CD4-positive, alpha-beta T cell treated with Interleukin-17A for 1 hour (primary cell): ENCODE data around the gene PARP3.

Source experiments
- DNase-seq: peaks from one replicate; pipeline ENCODE4 v3.0.0-alpha.2; 2020

Gene PARP3

DNA sequence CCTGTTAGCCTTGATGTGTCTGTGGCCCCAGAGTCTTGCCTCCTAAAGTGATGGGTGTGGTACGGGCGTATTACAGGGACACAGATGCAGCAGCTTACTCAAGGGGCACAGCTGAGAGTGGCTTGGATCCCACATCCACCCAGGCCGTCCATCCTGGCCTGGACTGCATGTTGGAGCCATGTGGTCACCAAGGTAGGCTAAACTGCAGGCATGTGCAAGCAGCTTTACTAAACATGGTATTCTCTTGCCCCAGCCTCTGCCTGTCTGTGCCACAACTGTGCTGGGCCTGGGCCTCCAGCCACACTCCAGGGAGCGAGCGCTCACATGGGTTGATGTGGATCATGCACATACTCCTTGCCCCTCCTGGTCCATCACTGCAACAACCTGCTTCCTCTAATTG, 7.0 kb downstream of the PARP3 start:
- DNase-seq = no peak

DNA sequence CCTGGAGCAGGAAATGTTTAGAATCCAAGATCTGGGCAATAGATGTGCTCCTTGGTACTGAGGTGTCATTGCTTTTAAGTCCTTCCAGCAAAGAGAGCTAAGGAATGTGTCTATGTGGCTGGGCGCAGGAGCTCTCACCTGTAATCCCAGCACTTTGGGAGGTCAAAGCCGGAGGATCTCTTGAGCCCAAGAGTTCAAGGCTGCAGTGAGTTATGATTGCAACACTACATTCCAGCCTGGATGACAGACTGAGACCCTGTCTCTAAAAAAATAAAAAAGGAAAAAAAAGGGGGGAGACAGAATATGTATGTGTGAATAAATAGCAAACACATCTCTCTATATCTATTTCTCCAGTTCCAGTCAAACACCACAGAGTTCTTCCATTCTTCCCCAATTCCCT, 8.7 kb downstream of the PARP3 start:
- no peak for DNase-seq

DNA sequence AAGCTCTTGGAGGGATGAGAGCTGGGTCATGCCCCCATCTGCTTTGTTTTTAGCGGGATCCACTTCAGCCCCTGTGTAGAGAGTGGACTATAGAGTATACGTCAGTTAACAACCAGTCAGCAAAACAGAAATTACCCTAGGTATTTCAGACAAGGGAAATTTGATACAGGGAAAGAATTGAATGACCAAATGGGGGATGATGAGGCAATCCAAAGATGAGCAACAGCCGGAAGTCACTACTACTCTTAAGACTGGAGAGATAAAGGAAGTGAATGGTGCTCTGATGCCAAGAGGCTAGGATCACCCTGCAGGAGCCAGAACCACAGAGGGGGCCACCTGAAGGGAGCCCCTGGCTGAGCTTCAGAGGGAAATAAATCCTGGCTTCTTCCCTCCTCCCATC, 11.3 kb downstream of the PARP3 start:
- no peak for DNase-seq

DNA sequence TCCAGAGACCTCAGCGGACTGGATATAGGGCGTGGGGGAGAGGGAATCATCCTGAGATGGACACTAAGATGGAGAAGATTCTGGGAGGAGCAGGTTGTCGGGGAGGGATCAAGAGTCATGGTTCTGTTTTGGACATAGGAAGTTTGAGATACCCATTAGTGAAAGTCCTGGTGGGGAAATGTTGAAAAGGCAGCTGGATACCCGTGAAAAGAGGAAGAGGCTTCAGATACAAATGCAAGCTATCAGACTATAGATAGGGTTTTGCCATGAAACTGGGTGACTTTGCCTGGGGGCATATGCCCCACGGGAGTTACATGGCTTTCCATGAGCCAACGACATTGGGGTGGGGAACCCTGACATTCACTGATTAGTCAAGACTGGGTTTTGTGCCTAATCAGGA, 11.9 kb downstream of the PARP3 start:
- DNase-seq = no peak

DNA sequence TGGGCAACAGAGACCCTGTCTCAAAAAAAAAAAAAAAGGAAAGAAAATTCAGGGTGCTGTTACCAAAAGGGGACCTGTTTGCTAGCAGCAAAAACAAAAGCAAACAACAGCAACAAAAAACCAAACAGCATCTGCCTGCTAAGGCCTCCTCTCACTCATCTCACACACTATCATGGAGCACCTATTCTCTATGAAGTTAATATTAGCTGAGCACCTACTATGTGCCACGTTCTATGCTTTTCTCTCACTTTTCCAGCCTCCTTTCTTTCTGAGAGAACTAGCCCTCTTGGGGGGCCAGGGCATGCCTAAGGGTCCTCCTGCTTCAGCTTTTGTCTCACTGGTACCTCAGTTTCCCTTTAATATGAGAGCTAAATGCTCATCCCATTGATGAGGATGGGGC, 12.6 kb downstream of the PARP3 start:
- no peak for DNase-seq

DNA sequence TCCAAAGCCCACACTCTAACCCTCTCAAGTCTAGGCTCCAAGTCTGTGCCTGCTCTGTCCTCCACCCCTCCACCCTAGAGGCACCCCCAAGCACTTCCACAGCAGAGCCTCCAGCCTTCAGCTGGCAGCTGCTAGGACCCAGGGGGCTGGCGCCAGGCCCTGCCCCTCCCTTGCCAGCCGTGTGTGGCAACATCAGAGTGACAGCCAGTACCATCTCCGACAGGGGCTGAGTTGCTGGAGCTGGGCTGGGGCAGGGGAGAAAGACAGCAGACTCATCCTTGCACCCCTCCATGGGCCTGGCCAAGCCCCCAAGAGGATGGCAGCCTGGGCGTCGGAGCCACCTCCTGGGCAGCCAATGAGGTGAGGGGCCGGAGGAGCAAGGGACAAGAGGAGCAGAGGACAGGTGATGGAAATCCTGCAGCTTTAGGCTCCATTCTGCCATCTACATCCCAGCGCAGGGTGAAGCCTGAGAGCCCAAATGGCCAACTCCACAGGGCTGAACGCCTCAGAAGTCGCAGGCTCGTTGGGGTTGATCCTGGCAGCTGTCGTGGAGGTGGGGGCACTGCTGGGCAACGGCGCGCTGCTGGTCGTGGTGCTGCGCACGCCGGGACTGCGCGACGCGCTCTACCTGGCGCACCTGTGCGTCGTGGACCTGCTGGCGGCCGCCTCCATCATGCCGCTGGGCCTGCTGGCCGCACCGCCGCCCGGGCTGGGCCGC, 13.2 kb downstream of the PARP3 start, which contains the start of gene GPR62:
TSS of gene GPR62 (plus strand) at position 207 of the 718 bp plus-strand sequence. CDS start at position 479, 272 bp downstream.
- DNase-seq = no peak

DNA sequence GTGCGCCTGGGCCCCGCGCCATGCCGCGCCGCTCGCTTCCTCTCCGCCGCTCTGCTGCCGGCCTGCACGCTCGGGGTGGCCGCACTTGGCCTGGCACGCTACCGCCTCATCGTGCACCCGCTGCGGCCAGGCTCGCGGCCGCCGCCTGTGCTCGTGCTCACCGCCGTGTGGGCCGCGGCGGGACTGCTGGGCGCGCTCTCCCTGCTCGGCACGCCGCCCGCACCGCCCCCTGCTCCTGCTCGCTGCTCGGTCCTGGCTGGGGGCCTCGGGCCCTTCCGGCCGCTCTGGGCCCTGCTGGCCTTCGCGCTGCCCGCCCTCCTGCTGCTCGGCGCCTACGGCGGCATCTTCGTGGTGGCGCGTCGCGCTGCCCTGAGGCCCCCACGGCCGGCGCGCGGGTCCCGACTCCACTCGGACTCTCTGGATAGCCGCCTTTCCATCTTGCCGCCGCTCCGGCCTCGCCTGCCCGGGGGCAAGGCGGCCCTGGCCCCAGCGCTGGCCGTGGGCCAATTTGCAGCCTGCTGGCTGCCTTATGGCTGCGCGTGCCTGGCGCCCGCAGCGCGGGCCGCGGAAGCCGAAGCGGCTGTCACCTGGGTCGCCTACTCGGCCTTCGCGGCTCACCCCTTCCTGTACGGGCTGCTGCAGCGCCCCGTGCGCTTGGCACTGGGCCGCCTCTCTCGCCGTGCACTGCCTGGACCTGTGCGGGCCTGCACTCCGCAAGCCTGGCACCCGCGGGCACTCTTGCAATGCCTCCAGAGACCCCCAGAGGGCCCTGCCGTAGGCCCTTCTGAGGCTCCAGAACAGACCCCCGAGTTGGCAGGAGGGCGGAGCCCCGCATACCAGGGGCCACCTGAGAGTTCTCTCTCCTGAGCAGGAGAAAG, 14.0 kb downstream of the PARP3 start:
- peak; percentile 37 for DNase-seq

DNA sequence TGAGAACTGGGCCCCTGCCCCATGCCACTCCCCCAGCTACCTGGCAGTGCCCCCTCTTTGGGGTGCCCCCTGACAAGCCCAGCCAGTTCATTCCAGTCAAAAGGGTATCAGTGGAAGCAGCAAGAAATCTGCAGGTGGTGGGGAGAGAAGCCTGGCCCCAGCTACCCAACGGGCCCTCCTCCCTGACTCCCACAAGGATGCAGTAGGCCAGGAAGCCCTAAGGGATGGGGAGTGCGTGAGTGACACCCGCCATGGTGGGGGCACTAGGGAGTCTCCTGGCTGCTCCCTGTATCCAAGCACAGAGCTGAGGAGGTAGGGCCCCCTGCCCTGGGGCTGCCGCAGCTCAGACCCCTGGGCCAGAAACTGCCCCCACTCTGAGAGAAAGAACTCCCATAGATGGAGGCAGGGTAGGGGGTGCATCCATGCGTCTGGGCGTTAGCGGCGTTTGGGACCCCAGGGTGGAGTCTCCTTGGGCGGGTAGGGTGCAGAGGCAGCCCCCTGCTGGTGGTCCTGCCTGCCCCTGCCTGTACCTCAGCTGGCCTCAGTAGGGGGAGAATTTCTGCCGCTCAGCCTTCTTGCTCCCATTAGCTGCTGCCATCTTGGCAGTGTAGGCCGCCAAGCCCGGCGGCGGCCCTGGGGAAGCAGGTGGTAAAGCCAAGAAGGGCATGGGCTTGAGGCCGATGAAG, 15.5 kb downstream of the PARP3 start:
- no peak for DNase-seq

DNA sequence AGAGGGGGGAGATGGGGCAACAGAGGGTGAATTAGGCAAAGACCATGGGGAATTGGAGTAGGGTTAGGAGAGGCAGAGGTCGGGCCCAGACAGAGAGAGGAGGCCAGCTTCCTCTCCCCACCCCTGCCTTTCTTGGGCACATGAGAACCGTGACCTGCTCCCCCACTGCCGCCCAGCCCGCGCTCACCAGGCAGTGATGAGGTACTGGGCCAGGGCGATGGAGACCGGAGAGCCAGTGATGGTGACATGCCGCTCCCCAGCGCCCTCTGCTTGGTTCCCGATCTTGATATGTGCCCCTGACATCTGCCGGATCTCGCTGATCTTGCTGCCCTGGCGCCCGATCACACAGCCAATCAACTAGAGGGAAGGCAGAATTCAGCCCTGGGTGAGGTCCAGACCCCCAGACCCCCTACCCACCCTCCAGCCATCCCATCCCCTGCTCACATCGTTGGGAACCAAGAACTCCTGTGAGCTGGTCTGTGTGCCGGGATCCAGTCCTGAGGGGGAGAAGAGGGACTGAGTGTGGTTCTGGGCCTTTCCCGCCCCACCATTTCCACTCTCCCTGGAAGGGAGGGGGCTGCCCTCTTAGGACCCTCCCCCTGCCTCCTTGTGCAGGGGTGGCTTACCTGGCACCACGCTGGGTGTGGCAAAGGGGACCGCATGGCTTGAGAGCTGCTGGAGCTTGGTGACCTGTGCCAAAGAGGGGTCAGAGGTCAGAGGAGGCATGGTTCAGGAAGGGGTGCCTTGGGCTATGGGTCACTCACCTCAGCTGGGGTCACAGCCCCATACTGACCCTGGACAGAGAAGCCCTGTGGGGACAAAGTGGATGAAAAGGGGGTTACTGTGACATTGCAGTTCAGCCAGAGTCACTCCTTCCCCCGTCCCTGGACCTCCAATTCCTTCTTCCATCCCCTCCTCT, 16.7 kb downstream of the PARP3 start:
- no peak for DNase-seq

DNA sequence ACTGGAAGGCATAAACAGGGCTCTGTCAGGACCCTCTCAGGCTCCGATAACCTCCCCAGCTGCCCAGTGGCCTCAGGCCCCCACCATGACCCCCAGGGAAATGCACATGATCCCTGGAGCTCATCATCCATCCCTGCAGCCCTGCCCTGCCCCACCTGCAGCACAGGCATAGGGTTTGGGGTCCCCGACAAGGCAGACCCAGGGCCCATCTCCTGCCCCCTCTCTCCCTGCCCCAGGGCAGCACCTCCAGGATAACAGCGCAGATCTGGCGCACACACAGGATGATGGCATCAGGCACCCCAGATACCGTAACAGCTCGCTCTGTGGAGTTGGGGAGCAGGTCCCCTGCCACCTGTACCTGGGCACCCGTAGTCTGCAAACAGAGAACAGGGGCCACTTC, 17.5 kb downstream of the PARP3 start:
- DNase-seq = no peak

DNA sequence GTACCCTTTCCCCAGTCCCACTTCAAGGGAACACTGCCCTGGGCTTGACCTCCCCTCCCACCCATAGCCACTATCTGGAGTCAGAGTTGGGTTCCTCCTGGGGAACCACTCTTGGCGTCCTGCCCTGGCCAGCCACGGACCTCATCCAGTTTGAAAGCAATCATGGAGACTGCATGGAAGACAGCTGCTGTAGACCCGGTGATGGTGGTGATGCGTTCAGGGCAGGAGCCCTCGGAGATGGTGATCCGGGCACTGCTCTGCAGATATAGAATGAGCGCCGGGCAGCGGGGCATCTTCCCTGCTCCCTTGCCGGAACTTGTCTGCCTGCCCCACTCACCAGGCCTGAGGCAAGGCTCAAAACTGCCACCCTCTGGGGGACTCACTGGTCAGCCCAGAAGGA, 18.2 kb downstream of the PARP3 start:
- DNase-seq = no peak

DNA sequence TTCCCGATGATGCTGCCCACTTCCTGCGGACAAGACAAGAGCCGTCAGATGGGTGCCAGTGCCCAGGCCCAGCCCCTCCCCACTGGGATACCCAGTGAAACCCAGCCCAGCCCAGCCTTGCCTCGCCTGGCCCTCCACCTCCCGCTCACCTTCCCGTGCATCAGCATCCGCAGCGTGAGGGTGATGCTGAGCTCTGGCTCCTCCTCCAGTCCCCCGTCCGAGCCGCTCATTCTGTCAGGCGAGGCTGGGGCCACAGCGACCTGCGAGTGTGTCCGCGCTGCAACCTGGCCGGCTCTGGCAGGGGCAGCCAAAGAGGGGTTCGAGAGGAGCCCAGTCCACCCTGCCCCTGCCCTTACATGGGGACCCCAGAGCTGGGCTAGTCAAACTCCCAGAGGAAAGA, 18.8 kb downstream of the PARP3 start:
- no peak for DNase-seq

DNA sequence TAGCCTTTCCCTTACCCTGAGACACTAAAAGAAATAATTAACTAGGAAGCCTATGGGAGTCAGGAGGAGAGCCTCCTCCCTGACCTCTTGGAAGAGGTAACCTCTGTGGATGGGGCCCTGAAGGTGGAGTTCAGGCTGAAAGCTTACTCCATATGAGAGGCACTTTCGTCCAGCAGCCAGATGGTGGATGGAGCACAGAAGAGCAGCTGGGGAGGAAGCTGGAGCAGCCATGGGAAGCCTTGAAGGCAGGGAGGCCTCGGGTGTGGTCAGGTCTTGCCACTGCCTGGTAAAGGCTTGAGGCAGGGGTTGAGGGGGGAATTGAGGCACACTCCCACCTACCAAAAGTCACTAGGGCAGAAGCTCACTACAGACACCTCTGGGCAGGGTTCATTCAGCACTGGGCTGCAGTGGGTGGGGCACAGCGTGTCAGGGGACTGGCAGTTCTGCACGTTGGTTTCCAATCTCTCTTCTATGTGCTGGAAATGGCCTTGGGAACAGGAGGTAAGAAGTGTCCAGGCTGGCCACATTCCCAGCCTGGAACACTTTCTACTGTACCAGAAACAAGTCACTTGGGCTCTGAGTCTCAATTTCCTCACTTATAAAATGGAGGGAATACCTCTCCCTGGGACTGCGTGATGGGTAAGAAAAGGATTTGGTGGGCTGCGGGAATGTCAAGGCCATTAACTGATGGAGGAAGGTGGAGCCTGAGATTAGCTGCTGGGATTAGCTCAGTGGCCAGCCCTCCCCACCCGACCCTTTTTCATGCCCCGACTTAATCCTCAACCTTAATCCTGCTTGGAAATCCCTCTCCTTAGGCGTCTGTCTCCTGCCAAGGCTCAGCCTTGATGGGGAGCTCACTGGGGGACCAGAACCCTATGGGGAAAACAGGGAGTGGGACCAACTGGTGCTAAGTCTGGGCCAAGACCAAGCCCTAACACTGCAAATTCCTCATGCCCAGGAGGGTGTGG, 19.7 kb downstream of the PARP3 start:
- no peak for DNase-seq

DNA sequence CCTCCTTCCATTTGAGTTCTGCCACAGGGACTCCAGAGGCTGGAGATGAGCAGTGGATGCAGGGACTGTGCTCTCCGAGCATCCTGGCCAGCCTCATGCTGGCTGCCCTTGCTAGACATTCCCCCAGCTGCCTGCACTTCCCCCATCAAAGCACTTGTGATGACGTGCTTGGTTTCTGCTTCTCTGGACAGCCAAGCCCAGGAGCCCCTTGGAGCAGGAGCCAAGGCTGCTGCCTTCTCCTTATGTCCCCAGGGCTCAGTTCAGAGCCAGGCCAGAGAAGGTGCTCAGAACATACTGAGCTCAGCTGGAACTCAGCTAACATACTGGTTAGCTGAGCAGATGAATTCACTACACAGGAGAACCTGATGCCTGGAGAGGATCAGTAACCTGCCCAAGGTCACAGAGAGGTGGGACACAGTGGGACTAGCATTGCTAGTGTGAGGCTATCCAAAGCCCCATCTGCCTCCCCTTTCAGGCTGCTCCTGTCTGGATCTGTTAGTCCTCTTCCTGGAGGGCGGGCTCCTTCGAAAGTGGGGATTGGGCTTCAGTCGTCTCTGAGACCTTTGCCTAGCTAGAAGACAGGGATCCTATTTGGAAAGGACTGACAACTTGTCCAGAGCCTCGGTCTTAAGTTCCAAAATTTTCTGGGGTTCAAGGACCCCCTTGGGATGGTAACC, 20.8 kb downstream of the PARP3 start:
- DNase-seq = no peak

DNA sequence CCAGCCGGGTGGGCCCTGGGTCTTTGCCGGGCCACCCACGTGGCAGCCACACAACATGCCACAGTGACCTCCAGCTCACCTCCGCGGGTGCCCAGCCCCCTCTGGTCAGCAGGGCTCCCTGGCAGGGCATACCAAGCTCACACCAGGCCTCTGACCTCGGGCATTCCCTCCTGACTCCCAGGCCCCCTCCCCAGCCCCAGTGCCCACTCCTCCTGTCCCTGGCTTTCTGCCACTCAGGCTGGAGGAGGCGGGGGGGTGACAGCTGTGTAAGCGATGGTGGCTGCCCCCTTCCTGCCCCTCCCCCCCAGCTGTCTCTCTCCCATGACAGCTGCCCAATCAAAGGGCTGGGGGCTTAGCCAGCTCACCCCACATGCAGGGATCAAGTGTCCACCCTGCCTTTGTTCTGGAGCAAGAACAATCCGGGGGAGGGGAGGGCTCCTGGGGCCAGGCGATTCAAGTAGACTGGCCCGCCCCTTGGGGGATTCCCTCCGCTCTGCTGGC, 21.8 kb downstream of the PARP3 start:
- DNase-seq = no peak

DNA sequence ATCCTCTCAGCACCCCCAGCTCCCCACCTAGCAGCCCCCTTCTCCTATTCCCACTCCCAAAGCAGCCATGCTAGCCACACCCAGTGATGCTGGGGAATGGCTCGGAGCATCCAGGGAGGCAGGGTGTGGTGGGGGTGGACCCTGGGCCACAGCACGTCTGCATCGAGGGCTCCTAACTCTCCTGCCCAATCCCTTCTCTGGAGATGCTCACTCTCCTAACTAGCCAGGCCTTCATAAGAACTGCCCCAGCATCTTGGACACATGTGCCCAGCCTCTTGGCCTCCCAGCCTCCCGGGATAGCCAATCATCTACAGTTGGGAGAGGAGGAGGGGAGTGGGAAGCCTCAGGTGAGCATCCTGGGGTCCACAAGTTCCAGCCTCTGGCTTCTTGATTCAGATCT, 22.4 kb downstream of the PARP3 start:
- DNase-seq = no peak

DNA sequence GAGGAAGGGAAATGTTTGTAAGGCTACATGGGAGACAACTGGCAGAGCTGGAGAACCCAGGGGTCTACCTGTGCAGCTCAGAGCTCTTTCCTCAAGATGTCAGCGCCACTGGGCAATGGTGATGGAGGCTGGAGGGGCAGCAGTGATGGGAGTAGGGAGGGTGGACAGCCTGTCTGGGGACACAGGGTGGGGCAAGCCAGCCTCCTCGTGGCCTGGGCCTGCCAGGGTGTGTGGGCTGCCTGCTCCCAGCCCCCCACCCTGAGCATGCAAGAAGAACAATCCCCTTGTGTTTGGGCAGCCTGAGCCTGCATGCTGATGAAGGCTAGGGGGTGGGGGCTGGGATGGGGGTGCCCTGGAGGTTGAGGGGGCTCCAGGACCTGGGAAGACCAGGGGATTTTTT, 23.9 kb downstream of the PARP3 start:
- DNase-seq = no peak

DNA sequence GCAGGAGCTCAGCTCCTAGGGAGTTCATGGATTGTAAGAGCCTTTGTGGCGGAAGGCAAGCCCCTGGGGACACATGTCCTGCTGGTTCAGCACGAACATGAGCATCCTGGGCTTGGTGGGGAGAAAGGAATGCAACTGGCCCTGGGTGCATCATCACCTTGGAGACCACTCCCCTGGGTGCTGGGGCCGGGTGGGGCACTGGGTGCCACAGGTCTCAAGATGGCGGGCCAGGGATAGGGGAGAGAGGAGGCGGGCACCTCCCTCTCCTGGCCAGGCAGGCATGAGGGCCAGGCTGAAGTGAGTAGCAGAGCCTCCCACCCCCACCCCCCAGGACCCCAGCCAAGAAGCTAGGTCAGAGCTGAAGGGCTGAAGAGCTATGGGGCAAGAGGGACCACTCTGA, 24.3 kb downstream of the PARP3 start:
- no peak for DNase-seq

DNA sequence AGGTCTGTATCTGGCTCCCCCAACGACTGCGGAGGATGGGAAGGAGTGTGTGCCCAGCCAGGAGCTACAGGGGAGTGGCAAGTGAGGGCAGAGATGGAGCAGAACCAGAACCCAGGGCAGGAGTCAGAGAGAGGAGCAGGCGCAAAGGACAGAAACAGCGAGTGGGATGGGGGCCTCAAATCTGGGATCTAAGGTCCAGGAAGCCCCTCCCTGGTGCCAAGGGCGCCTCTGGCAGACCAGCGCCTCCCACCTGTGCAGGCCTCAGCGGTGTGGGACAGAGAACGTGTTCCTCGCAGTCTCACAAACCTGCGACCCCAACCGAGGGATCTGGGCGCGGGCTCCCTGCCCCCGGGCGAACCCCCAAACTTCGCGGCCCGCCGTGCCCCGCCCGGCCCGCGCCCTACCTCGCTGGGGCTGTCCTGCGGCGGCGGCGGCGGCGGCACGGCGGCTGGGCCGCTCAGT, 24.8 kb downstream of the PARP3 start:
- DNase-seq = no peak

DNA sequence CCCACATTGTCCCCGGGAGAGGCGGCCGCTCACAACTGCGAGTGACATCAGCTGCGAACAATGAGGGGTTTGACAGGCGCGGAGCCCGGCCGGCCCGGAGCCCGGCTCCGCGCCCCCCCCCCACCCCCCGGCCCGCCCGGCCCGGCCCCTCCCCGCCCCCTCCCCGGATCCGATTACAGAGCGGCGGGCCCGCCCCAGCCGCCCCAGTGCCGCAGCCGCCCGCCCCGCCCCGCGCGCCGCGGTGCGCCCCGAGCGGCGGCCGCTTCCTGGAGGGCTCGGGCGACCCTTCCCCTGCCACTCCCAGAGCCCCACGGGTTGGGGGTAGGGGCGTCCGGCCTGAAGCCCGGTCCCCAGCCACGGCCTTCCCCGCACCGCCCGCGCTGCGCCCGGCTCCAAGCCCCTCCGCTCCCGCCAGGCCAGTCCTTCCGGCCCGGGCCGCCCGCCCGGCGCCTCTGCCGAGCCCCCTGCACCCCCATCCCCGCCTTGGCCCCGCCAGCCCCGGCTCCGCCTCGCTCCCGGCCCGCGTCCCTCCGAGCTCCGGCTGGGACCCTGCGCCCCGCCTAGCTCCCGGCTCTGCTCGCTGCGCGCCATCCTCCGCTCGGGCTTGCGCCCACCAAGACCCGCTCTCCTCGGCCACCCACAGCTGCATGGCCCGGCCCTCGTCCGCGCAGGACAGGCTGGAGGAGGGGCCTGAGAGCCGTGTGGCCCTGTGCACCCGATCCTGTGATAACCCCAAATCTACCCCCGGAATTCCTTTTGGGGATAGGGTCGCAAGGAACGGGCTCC, 25.4 kb downstream of the PARP3 start, which contains the start of gene PCBP4:
TSS of gene PCBP4 (minus strand) at position 71 of the 786 bp plus-strand sequence. CDS start 6,214 bp downstream, outside the sequence.
- peak; percentile 49 for DNase-seq
